HG02798 (cell line): ENCODE results near the gene TMUB1.

Experiments used
- ATAC-seq: cut with Tn5 transposase; IDR thresholded peaks from one replicate; pipeline ENCODE4 v1.9.1; 2021; ENCODE audit warnings: mild to moderate bottlenecking; ENCODE audit not compliant: unreplicated experiment, poor library complexity

The TMUB1 gene

GRCh38 chr7:151104411-151105235, 21.3 kb upstream of the TMUB1 start:
- no peak for ATAC-seq

DNA sequence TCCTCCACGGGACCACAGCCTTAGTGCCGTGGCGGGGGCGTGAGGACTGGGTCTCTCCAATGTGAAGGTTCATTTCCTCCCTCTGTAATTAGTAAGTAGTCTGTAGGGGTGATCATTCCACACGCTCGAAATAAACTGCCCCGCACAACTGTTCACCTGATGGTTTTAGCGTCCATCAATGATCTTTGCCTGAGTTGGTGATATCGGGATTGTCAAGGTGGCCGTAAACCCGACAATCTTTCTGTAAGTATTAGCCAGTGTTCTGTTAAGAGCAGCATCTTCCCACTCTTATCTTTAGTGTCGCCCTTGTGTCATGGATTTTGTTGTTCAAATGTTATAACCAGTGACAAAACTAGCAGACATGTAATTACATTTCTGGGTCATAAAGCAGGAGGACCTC, 20.7 kb upstream of the TMUB1 start:
- ATAC-seq = no peak

- no peak for ATAC-seq
Measured at GRCh38 chr7:151102991-151103390, 19.7 kb upstream of the TMUB1 start.

DNA sequence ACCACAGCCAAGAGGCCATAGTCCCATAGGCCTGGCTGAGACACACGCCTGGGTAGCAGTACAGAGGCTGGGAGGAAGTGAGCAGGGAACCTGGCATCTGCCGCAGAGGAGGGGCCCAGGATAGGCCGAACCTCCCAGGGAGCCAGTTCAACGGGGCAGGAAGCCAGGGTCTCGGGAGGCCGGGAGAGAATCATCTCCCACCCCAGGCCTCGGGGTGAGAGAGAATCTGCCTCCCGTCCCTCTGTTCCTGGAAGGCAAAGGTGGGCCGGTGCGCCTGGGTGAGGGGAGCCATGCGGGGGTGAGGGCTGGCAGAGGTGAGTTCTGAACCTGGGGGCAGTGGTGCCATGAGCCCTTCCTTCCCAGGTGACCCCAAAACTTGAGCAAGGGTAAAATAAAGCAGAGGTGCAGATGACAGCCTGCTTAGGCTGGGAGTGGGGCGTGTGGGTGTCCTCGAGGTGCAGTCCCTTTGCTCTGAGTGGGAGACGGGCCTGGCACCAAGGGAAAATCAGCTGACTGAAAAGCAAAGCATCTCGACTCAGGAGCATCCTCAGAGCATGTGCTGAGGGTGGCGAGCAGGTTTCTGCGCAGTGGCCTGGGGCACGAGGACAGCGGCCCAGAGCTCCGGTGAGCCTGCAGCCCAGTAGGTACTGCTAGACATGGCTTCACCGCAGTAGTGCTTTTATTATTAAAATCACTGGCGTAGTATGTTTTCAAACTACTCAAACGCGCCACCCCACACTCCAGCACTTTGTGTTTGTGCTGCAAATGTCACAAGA, 18.5 kb upstream of the TMUB1 start:
- ATAC-seq = no peak

DNA sequence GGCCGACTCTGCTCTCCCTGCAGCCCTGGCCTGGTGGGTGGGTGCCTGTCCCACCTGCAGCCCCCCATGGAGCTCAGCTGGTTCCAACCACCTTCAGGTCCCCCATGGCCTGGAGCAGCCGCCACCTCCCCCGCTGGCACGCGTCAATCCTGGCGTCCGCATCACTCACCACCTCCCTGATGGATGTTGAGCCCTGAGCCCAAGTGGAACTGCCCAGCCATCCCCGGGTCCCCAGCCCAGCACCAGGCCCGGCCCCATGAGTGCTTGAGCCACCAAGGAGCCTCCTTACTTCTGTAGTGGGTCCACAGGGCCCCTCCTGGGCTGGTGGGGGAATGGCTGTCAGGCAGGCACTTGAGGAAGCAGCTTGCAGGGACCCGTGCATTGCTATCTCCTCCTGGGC, 17.6 kb upstream of the TMUB1 start:
- no peak for ATAC-seq

DNA sequence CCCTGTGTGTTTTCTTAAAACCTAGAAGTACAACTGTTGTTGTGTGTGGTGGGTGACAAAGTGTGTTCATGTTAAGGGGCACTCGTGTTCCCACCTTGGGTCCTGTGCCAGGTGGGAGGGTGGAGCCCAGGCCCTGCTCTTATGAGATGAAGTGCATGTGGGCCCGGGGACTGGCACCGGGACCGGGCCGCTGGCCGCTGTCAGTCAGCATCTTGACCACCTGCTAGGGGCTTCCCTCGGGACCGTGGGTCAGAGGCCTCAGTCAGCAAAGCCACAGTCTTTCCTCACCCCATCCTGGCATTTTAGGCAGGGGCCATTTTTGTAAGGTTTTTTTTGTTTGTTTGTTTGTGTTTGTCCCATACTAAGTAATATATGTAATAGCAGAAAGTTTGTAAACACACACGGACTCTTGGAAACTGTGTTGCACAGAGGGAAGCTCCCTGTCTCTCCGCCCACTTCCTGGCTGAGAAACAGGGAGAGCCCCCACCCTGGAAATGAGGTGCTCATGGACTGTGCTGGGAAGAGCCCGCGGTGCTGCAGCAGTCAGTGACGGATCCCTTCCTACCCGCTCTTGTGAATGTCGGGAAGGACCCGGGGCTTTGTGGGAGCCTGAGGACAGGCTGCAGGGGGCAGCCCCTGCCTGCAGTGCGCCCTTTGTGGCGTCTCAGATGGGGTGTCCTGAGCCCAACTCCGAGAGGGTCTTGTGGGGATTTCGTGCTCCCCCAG, 16.4 kb upstream of the TMUB1 start:
- ATAC-seq = no peak

DNA sequence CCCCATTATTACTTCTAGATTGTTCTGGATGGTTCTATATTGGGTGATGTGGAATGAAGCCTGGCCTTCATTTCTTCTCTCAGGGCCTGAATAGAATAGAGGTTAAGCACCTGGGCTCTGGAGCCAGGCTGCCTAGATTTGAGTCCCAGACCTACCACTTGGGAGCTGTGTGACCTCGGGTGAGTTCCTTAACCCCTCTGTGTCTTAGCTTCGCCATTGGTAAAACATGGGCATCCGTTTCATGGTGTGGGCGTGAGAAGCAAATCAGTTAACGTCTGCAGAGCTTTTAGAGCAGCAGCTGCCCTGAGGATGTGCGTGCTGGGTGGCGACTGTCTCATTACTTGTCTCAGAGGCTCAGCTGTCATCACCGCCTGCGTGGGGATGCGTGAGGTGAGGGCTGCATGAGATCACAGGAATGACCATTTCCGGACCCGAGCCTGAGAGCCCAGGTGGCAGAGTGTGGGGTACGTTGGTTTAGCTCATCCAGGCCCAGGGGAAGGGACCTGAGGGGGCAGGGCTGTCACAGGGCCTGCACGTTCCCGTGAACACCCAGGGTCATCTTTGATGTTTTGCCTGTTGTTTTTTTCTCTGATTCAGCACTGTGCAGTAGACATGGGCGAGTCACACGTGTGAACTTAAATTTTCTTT, 12.7 kb upstream of the TMUB1 start:
- ATAC-seq = no peak

DNA sequence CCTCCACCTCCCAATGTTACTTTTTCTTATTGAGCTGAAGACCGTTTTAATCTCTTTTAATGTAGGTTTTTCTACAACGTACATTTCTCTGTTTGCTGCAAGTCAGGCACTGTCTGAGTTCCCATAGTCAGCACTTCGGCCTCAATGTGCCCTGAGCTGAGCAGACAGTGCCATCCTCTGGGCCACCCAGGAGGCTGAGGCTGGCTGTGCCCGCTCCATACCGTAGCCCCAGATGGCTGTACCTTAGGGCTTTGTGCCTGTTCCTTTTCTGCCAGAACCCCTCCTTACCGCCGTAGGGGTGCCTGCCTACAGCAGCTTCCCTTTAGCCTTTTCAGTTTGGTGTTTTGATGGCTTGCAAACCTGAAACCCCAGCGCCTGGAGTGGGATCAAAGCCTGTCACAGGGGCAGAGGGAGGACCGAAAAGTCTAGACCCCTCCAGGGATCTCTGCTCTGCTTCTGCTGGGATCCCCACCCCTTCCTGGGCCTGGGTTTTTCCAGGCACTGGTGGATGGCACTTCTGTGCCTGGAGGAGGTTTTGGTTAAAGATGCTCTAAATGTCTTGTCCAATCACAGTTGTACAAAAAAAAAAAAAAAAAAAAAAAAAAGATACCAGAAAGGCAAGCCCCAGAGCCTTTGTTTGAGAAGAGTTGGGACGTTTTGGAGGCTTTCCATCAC, 12.0 kb upstream of the TMUB1 start:
- ATAC-seq = no peak

DNA sequence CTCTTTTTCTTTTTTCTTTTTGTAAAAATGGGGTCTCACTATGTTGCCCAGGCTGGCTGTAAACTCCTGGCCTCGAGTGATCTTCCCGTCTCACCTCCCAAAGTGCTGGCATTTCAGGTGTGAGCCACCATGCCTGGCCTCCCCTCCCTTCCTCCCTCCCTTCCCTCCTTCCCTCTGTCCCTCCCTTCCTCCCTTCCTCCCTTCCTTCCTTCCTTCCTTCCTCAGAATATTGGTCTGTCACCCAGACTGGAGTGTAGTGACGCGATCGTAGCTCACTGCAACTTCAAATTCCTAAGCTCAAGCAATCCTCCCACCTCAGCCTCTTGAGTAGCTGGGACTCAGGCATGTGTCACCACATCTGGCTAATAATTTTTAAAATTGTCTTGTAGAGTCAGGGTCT, 11.4 kb upstream of the TMUB1 start:
- ATAC-seq = no peak

- ATAC-seq = no peak
Measured at GRCh38 chr7:151093748-151094147, 10.5 kb upstream of the TMUB1 start.

DNA sequence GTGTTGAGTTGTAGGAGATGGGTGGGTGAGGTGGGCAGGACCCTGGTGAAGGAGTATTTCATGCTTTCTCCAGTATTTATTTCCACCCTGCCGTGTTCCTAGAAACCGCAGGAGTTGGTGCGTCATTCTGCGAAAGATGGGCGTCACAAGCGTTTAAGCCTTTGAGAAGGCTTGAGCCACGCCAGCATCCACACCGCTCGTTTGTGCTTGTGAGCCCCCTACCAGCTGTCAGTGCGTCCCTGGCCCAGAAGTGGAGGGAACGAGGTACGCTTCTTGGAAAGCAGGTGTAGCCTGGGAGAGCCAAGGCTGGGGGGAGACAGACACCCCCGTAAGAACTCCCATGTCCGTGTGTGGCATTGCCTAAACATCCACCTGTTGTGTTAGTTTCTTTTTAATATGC, 8.7 kb upstream of the TMUB1 start:
- no peak for ATAC-seq

DNA sequence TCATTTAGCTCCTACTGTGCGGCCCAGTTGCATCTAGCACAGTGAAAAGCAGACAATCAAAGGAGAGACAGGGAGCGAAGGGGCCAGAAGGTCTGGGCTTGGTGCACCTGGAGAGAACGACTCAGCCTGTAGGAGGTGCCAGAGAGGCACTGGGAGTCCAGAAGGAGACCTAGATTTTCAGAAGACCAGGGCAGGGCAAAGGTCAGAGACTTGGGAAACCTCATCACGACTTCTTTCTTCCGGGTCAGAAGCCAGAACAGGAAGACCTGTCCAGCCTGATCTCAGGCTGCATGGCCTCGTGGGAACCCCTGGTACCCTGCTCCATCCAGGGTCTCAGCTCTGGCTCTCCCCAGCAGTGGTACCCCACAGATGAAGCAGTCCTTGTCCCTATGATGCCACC, 8.1 kb upstream of the TMUB1 start:
- ATAC-seq = peak; percentile 36

- ATAC-seq = no peak
Measured at GRCh38 chr7:151091003-151091402, 7.7 kb upstream of the TMUB1 start.

DNA sequence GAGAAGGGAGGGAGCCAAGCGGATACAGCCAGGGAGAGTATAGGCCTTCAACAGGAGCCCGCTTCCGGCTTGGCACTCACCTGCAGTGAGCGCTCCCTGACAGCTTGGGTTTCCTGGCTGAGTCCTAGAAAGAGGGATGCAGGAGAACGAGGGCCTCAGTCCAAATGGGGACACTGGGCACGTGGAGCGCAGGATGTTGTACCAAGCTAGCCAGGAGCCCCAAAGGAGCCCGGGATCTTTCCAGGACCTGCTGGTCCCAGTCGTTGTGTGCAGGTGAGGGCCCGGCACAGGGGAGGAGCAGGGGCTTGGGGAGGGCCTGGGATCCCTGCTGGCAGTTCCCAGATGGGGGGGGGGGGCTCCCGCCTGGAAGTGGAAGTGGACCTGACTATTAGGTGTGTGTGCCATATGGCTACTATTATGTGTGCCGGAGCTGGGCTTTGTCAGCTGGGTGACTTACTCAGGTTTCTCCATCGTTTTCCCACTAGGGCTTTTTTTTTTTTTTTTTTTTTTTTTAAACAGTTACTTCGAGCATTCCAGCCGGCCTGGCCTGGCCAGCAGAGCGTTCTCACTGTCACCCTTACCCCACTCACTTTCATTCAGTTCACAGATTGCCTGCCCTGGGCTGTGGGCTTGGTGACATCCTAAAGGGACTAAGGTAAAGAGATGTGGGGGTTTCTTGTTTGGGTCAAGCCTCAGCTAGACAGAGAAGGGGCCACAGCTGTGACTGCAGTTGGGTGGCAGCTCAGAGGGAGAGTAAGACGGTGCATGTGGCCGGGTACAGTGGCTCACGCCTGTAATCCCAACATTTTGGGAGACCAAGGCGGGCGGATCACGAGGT, 6.8 kb upstream of the TMUB1 start:
- ATAC-seq = no peak

DNA sequence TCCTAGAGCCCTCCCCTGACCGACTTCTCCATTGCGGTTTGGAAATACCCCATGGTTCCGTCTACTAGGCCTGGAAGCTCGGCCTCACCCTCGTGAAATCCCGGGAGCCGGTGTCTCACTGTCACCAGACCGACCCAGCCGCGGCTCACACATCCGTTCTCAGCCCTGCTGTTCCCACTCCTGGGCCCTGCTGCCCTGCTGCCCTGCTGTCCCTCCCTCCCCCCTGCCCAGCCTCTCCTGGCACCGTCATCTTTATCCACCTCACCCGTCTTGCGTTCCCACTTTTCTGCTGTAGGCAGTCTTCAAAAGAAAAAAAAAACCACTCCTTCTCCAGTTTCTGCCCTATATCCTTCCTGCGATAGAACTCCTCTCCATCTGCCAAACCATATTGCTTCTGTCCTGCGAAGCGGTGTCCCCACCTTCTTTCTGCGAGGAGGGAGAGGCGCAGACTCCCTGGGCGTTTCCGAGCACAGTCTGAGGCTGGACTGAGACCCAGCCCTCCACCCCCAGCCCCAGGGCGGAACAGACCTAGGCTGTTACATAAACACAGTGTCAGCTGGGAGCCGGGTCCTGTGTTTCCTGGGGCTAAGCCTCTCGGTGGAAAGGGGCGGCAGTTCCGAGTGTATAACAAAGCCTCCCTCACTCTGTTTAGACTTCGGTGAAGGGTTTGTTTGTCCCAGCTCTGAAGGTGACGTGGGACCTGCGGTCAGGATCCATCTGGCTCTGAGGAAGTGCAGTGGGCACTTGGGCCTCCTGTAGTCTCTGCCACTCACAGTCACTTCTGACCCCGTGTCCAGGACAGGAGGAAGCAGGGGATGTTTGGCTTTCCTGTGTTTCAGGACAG, 5.8 kb upstream of the TMUB1 start:
- no peak for ATAC-seq

DNA sequence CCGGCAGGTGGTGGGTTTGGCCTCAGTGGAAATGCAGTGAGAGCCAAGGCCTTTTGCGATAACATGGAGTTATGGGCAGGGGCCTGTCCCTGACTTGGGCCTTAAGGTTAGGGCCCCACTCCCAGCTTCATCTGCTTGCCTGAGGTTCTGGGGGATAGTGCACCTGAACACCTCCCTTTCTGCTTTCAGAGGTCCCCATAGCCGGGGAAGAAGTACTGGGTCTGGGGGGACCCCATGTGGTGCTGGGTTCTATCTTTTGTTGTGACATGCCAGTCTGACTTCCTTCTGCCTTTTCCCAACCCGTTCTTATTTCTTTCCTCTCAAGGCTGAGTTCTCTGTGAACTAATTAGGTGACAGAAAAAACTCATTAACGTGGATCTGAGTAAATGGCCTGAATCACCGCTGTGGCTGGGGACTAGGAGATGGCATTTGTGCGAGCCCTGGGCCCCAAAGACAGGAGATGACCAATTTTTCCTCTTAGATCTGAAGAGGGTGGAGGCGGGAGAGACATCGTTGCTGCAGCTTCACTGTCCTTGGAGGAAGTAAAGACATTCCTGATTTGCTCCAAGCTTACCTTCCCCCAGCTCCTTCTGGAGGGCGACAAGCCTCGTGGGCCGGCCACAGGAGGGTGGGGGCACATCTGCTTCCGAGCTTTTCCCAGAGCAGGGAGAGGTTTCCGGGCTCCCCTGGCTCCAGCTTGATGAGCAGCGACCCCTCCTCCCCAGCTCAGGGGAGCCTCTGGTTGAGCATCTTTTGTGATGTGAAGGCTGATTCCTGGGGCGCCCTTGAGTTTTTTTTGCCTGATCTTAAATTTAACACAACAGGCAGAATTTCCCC, 4.9 kb upstream of the TMUB1 start:
- ATAC-seq = no peak

- peak; percentile 28 for ATAC-seq
Measured at GRCh38 chr7:151087245-151088018, 4.1 kb upstream of the TMUB1 start.
